NK-92 (cell line): ENCODE data around the gene STX17.
"Not testable (repeated sequence)": the region's sequence is repeated elsewhere in the genome, so short reads cannot be mapped to it uniquely, and the experiment has no call there.

Experiments
- DNase-seq: peaks from one replicate; lab custom pipeline; 2025; ENCODE audit not compliant: unreplicated experiment; lab: John Stamatoyannopoulos, UW

The STX17 gene

DNA sequence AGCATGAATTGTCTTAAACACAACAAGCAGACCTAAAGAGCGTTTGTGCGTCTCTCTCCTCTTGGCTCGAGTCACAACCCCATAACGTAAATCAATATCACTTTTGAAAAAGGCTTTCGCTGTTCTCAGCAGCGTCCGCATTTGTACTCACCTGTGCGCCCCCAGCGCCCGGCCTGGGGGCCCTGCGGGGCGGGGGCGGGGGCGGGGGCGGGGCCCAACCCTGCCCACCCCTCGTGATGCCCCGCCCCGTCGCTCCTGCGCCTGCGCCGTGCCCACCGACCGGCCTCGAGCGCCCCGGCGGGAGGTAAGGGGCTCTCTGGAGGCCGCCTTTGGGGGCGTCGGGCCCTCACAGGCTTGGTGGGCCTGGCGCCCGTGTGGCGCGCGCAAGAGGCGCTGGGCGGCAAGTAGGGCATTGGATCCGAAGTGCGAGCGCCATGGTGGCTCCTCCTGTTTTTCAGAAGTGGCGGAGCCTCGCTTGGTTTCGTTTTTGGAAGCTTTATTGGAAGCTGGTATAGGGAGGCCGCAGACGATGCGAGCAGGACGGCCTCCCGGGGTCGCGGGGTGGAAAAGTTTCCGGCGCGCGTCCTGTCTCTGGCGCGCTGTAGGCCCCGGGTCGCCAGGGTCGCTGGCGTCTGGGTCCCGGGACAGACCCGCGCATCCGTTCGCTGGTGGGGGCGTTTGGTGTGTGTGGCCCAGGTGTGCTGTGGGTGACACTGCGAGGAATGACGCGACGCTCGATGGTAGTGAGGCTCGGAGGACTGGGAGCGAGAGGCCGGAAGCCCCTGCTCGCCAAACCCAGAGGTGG lies at the start of gene STX17:
Gene STX17, plus strand, starts transcription at position 252 of the 805 bp plus-strand sequence. CDS start 8,586 bp downstream, outside the sequence.
- peak; percentile 10 for DNase-seq

DNA sequence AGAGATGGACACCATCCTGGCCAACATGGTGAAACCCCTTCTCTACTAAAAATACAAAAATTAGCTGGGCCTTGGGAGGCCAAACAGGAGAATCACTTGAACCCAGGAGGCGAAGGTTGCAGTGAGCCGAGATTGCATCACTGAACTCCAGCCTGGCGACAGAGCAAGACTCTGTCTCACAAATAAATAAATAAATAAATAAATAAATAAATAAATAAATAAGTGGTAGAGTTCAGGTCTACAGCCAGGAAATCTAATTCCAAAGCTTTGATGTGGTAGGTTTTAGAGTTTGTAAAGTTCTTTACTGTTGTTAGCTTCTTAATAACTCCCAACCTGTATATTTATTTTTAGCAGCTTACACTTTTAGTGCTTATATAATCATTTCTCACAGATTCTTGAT lies 48.9 kb upstream of the STX17 start:
- DNase-seq: not testable (repeated sequence)

DNA sequence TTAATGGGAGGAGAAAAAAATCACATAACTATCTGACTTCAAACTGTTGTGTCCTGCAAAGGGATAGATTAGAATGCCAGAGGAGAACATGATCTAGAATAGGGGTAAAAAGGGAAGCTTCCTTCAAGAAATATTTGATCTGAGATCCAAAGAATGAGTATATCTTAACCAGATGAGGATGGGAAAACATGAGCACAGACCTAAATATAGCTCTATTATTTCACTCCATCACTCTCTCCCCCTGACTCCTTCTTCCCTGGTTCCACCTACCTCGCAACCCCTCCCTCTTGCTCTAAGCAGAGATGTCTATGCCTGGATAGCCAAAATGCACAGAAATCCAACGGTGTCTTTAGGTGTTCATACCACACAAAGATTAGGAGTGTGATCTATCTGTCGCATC lies 48.4 kb upstream of the STX17 start:
- DNase-seq: no peak

DNA sequence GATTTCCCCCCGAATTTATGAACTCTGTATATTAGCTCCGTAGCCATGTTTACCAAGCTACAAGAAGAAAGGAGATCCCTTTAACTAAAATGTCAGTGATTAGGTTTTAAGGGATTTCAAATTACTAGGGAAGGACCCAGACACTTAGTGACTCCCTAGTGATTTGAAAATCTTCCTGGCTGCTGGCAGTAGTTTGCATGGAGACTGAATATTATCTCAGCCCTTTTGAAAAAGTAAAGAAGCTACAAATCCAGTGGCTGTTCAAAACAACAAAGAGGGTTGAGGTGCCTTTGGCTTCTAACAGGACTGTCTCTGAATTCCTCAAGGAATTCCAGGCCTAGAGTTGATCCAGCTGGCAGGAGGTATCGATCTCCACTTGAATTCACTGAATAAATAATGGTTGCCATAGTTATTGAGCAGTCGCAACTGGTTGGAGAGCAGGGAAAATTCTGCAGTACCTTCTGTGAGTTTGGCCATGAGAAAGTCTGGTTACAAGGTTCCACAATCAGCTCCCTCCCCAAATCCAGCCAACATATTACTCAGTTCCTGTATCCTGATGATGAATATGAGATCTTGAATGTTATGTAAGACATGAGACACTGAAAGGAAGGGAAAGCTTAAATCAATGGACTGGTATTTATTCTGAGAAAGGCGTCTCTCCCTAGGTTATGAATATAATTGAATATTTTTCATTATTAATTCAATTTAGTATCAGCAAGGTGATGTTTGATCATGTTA lies 47.0 kb upstream of the STX17 start:
- no peak for DNase-seq

DNA sequence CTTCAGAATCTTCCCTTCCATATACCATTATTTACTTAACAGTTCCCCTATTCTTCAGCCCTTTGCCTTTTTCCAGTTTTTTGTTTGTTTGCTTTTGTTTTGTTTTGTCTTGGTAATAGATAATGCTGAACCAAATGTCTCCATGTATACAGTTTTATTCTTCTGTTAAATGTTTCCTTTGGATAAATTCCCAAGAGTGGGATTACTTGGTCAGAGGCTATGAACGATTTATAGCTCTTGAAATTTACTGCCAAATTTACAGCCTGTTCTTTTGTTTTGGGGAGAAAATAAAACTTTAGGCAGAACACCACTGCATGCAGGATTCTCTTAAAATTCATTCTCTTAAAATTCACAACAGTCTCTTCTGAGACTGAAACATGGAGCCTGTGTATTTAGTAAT lies 46.2 kb upstream of the STX17 start:
- no peak for DNase-seq

DNA sequence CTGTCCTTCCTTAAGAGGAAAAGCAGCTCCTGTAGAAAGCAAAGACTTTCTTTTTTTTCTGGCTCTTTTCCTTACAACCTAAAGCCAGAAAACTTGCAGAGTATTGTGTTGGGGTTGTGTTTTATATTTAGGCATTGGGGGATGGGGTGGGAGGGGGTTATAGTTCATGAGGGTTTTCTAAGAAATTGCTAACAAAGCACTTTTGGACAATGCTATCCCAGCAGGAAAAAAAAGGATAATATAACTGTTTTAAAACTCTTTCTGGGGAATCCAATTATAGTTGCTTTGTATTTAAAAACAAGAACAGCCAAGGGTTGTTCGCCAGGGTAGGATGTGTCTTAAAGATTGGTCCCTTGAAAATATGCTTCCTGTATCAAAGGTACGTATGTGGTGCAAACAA lies 42.5 kb upstream of the STX17 start:
- no peak for DNase-seq

DNA sequence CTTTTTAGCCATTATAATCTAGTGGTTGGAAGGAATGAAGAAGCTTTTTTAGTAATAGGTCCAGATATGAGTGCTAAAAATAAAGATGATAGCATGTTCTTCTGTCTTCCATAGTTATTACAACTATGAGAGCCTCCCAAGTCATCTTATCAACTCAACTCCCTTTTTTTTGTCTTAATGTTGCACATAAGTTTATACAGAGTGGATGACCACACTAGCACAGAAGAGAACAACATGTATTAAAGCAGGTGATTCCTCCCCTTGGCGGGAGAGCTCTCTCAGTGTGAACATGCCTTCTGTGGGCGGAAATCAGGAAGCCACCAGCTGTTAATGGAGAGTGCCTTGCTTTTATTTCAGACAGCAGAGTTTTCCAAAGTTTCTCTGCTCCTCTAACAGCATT lies 40.1 kb upstream of the STX17 start:
- DNase-seq: no peak

DNA sequence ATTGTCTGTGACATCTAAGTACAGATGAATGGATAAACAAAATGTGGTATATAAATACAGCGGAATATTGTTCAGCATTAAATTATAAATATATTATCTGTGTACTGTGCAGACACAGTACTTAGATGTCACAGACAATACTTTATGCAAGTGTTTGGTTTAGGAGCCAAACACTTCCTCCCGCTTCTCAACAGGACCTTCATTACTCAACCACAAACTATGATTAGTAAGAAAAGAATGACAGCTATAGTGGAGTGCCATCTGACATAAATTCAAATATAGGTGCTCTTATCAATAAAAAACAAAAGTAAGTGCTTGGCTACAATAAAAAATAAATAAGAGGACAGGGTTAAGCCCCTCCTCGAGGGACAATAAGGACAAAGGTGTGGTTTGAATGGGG lies 38.9 kb upstream of the STX17 start:
- DNase-seq: no peak

DNA sequence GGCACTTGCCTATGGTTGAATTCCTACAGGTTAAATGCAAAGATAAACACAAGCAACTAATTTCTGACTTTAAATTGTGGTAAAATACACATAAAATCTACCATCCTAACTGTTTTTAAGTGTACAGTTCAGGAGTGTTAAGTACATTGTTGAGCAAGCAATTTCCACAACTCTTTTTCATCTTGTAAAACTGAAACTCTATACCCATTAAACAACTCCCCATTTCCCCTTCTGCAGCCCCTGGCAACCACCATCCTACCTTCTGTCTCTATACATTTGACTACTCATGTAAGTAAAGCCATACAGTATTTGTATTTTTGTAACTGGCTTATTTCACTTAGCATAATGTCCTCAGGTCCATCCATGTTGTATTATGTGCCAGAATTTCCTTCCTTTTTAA lies 38.5 kb upstream of the STX17 start:
- no peak for DNase-seq

DNA sequence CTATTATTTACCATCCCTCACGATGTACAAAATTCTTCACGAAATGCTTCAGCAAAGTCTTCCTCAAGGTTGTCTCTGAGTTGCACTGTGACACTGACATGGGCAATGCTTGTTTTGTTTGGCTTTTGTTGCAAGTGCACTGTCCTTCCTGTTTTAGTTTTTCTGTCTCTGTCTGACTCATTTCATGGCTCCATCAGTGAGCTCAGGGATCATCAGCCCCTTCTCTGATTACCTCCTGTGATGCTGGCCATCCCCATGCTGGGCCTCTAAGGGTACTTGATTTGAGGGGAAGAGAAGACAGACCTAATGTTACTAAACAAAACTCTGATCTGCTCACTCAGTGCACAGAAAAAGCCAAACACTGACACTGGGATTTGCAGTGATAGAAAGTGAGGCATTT lies 37.6 kb upstream of the STX17 start:
- DNase-seq: no peak

DNA sequence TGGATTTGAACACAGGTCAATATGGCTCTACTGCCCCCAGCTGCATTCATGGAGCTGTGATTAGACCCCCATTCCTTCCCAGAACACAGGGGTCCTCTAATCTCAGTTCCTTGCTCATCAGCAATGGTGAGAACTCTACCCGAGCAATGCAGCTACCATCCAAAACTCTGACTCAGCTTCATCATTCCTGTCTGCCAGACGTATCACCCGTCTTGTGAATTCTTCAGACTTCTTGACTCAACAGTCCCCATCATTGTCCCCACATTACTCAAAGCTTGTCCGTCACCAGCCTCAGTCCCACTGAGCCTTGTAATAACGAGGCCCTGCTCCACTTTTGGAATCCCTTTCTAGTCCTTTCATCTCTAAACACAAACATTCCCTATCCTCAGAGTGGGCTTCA lies 36.3 kb upstream of the STX17 start:
- DNase-seq: no peak

DNA sequence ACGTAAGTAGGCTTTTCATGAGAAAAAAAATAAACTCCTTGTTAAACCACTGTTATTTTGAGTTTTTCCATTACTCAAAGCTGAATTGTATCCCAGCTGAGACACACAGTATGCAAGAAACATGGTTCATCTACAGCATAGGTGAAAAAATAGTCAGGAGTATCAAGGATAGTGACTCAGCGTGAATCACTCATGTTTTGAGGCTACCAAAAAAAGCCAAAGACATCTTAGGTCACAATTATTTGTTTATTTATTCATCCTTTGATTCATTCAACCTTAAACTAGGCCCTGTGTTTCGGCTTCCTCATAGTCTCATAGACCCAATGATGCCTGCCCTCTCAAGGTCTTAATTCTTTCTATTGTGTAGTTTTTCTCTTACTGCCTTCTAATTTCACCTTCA lies 32.9 kb upstream of the STX17 start:
- DNase-seq: no peak

DNA sequence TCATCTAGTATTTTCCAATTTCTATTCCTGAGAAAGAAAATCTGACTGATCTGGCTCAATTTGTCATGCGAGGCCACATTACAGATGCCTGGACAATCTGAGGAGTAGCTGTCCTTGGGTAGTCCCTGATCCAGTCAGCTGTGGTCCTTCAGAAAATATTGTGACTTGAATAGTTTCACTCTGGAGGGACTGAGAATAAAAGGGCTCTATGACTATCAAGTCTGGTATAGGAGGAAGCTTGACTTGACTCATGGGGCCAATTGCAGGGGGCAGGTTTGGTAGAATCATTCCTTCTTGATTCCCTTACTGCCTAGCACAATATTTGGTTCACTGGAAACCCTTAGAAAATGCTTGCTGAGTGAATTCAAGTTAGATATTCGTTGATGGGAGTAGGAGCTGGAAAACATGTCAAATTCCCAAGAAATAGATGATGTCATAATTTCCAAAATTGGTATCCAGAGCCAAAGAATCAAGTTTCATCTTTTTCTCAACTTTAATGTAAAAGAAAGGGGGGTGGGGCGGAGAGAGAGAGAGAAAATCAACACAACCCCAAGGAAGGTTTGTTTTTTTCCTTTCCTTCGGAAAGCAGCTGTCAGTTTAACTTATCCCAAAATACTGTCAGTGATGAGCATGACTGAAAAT lies 32.4 kb upstream of the STX17 start:
- DNase-seq: no peak

DNA sequence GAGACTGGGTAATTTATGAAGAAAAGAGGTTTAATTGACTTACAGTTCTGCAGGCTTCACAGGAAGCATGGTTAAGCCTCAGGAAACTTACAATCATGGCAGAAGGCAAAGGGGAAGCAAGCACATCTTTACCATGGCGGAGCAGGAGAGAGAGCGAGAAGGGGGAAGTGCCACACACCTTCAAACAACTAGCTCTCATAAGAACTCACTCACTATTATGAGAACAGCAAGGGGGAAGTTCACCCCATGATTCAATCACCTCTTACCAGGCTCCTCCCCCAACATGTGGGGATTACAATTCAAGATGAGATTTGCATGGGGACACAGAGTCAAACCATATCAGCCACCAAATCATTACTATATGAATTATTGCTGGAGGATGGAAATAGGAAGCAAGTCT lies 30.3 kb upstream of the STX17 start:
- DNase-seq: no peak

DNA sequence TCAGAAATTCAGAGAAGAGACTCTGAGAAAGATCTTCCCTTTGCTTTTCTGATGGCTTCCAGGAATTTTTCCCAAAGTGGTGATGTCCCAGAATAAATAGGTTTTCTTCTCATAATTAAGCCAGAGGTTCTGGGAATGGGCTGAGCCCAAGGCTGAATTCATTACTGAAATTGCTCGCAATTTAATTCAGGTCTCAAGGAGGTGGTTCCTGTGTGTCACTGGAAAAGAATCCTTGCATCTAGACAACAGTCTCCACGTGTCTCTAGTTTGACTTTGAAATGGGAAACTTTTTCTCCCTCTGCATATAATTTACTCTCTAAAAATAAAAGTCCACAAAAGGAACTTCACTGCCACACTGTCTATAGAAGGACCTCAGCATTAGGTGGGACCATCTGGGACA lies 27.8 kb upstream of the STX17 start:
- no peak for DNase-seq

DNA sequence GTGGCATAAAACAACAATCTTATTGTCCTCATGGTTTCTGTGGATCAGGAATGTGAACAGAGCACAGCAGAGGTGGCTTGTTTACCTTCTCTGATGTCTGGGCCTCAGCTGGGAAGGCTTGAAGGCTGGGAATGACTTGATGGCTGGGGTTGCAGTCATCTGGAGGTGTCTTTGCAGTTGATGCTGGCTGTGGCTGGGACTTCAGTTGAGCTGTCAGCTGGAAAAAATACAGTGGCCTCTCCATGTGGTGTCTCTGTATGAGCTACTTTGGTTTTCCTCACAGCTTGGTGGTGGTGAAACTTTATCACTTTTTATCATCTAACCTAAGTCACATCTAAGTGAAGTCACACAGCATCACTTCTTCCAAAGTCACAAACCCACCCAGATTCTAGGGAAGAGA lies 24.7 kb upstream of the STX17 start:
- DNase-seq: no peak

DNA sequence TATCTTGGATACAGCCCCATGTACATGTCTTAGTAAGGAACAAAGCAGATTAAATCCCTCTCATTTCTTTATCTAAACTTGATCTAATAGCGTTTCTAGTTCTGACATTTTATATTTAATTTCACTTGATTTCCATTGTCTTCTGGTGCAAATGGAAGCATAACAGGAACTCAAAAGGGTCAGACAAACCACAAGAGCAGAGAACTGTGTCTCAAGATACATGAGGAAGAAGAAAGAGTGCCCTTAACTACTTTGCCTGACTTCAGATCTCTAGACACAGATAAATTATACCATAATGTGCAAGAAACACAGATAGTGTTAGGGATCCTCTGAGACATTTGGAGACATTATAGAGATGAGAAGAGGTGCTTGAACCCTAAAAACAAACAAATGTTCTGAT lies 20.7 kb upstream of the STX17 start:
- DNase-seq: no peak

DNA sequence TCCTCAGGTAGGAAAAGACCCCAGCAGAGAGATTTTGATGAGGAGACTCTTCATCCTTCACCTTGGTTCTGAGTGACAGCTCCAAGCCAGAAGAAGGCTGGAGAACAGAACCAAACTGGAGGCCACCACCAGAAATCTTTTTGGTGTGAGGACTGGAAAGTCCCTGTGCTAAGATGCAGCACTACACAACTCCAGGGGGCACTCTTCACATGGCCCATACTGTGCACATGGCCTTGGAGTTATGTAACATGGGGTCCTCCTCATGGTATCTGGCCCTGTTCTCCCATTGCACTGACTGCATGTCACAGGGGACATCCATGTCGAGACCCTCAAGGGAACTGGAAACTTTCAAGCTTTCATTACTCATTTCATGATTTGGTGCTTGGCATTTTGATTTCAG lies 17.3 kb upstream of the STX17 start:
- no peak for DNase-seq

DNA sequence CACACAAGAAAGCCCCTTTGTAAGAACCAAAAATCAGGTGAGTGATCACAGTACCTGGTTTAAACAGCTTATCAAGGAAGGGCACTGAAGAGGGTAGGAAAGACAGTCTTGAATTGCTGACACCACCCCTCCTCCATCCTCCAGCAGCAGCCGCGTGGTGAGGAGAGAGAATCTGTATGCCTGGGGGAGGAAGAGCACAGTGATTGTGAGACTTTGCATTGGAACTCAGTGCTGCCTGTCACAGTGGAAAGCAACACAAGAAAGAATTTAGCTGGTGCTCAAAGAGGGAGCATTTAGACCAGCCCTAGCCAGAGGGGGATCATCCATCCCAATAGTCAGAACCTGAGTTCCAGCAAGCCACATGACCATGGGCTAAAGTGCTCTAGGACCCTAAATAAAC lies 11.6 kb upstream of the STX17 start:
- no peak for DNase-seq

DNA sequence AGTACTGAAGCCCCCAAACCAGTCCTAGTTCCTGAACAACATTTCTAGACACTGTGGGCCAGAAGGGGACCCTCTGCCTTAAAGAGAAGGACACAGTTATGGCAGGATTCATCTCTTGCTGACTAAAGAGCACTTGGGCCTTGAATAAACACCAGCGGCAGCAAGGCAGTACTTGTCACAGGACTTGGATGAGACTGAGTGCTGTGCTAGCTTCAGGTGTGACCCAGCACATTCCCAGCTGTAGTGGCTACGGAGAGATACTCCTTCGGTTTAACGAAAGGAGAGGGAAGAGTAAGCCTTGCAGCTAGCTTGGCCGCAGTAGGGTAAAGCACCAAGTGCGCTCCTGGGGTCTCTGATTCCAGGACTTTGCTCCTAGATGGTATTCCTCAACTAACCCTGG lies 10.9 kb upstream of the STX17 start:
- no peak for DNase-seq

DNA sequence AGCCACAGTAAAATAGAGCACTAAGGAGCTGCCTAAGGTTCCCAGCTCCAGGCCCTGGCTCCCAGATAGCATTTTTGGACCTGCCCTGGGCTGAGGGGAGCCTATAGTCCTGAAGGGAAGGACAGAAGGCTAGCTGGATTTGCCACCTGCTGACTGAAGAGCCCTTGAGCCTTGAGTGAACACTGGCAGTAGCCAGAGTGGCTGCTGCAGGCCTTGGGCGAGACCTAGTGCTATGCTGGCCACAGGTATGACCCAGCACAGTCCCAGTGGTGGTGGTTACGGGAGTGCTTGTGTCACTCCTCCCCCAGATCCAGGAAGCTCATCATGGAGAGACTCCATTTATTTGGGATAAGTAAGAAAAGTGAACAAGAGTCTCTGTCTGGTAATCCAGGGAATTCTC lies 10.3 kb upstream of the STX17 start:
- no peak for DNase-seq

DNA sequence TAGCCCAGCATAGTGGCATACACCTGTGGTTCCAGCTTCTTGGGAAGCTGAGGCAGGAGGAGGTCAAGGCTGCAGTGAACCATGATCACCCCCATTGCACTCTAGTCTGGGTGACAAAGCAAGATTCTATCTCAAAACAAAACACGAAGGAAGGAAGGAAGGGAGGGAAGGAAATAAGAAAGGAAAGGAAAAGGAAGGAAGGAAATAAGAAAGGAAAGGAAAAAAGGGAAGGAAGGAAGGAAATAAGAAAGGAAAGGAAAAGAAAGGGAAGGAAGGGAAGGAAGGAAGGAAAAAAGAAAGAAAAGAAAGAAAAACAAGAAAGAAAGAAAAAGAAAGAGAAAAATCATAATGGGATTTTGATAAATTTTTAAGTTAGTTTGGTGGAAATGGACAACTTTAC lies 3.1 kb upstream of the STX17 start:
- DNase-seq: no peak
